GM21717 (cell line): ENCODE results near the gene STON2.
A peak's percentile ranks its signal among the peaks of the same experiment; 100 is the strongest.

Experiments
- ATAC-seq: cut with Tn5 transposase; IDR thresholded peaks from one replicate; pipeline ENCODE4 v1.9.1; 2021; ENCODE audit warnings: mild to moderate bottlenecking, moderate library complexity; ENCODE audit not compliant: unreplicated experiment

Gene STON2

GRCh38 chr14:81305065-81305464 lies 95.1 kb downstream of the STON2 start:
- ATAC-seq = no peak

GRCh38 chr14:81303258-81303935 lies 96.7 kb downstream of the STON2 start:
- peak; percentile 97 for ATAC-seq

GRCh38 chr14:81302638-81303037 lies 97.5 kb downstream of the STON2 start:
- ATAC-seq = no peak

- no peak for ATAC-seq
Observed at GRCh38 chr14:81301813-81302212, 98.3 kb downstream of the STON2 start.

GRCh38 chr14:81301371-81301770 lies 98.8 kb downstream of the STON2 start:
- ATAC-seq = no peak

GRCh38 chr14:81298911-81299310 lies 101.2 kb downstream of the STON2 start:
- no peak for ATAC-seq

- ATAC-seq = no peak
Observed at GRCh38 chr14:81298122-81298521, 102.0 kb downstream of the STON2 start.

GRCh38 chr14:81295958-81296923 lies 103.9 kb downstream of the STON2 start:
- no peak for ATAC-seq

- no peak for ATAC-seq
Observed at GRCh38 chr14:81289516-81289915, 110.6 kb downstream of the STON2 start.

- no peak for ATAC-seq
Observed at GRCh38 chr14:81286574-81287370, 113.4 kb downstream of the STON2 start.

- ATAC-seq = no peak
Observed at GRCh38 chr14:81285245-81285644, 114.9 kb downstream of the STON2 start.

- no peak for ATAC-seq
Observed at GRCh38 chr14:81281332-81281731, 118.8 kb downstream of the STON2 start.

GRCh38 chr14:81280136-81280791 lies 119.9 kb downstream of the STON2 start:
- no peak for ATAC-seq

GRCh38 chr14:81277096-81277495 lies 123.0 kb downstream of the STON2 start:
- ATAC-seq = no peak

GRCh38 chr14:81276073-81277069 lies 123.8 kb downstream of the STON2 start:
- no peak for ATAC-seq

GRCh38 chr14:81275305-81276072 lies 124.6 kb downstream of the STON2 start:
- ATAC-seq = no peak

- ATAC-seq = no peak
Observed at GRCh38 chr14:81273961-81274575, 126.1 kb downstream of the STON2 start.

- no peak for ATAC-seq
Observed at GRCh38 chr14:81273521-81273920, 126.6 kb downstream of the STON2 start.
